Muscle of arm (tissue), 14 donors: ENCODE measurements around the gene PAX4. TPM values are rescaled to one million over a fixed set of nuclear protein-coding genes. Genes with fewer than 3 reads are reported as not detected.

Source experiments
- DNase-seq: peaks from one replicate; pipeline ENCODE4 v3.0.0-alpha.2; 2013
- long read RNA-seq, 11 donors: transcript quantifications; one replicate each; lab custom pipeline, GENCODE V29; 2026
- polyA plus RNA-seq, 12 donors: library from polyadenylated mRNA; unstranded; fragments of 120-200 nt; gene quantifications; one replicate each; pipeline ENCODE4 v1.2.1, GENCODE V29; 2013; ENCODE audit not compliant: insufficient read length in 12 of 12

PAX4 gene
- not detected for polyA plus RNA-seq
- long read RNA-seq, donor 1, partial matches to known transcripts: 0 of 1 reads
- long read RNA-seq, donor 1, other reads (novel, unspliced or antisense): 0 of 1 reads
- long read RNA-seq, donor 2: 0 reads
- long read RNA-seq, donor 3: 0 reads
- long read RNA-seq, donor 4: 0 reads
- long read RNA-seq, donor 5: 0 reads
- long read RNA-seq, donor 6: 0 reads
- long read RNA-seq, donor 7: 0 reads
- long read RNA-seq, donor 8: 0 reads
- long read RNA-seq, donor 9: 0 reads
- long read RNA-seq, donor 10: 0 reads
- long read RNA-seq, donor 11: 0 reads

- DNase-seq: no peak
These were observed at the start of gene PAX4 for GRCh38 chr7:127618042-127618441. Gene PAX4 (minus strand): TSS chr7:127618142. CDS start chr7:127615928, 2,214 bp downstream.

GRCh38 chr7:127667017-127667670 is 49.2 kb upstream of the PAX4 start:
- DNase-seq: no peak

- no peak for DNase-seq
These were observed 48.7 kb upstream of the PAX4 start for GRCh38 chr7:127666602-127667001.

- no peak for DNase-seq
These were observed 48.0 kb upstream of the PAX4 start for GRCh38 chr7:127665922-127666321.

GRCh38 chr7:127658970-127659630 is 41.2 kb upstream of the PAX4 start:
- no peak for DNase-seq

GRCh38 chr7:127657500-127657899 is 39.6 kb upstream of the PAX4 start:
- DNase-seq: no peak

GRCh38 chr7:127655720-127656119 is 37.8 kb upstream of the PAX4 start:
- DNase-seq: no peak

- DNase-seq: no peak
These were observed 36.8 kb upstream of the PAX4 start for GRCh38 chr7:127654404-127655394.

- no peak for DNase-seq
These were observed 35.5 kb upstream of the PAX4 start for GRCh38 chr7:127653396-127653795.

- no peak for DNase-seq
These were observed 34.6 kb upstream of the PAX4 start for GRCh38 chr7:127652333-127653248.

- DNase-seq: peak; percentile 98
These were observed 33.8 kb upstream of the PAX4 start, which contains the start of gene SND1 for GRCh38 chr7:127651556-127652332. Gene SND1 (plus strand): TSS chr7:127652194. CDS start chr7:127652374, 180 bp downstream.

- peak; percentile 73 for DNase-seq
These were observed 33.1 kb upstream of the PAX4 start for GRCh38 chr7:127650847-127651555.

- no peak for DNase-seq
These were observed 31.0 kb upstream of the PAX4 start for GRCh38 chr7:127648986-127649385.

- no peak for DNase-seq
These were observed 29.7 kb upstream of the PAX4 start for GRCh38 chr7:127647636-127648035.

GRCh38 chr7:127644484-127644883 is 26.5 kb upstream of the PAX4 start:
- no peak for DNase-seq

GRCh38 chr7:127638197-127638596 is 20.3 kb upstream of the PAX4 start:
- DNase-seq: no peak

- DNase-seq: no peak
These were observed 17.8 kb upstream of the PAX4 start for GRCh38 chr7:127635659-127636285.

- no peak for DNase-seq
These were observed 14.5 kb upstream of the PAX4 start for GRCh38 chr7:127632276-127632910.
